ENCODE data around the gene CADPS.

Gene CADPS

DNA sequence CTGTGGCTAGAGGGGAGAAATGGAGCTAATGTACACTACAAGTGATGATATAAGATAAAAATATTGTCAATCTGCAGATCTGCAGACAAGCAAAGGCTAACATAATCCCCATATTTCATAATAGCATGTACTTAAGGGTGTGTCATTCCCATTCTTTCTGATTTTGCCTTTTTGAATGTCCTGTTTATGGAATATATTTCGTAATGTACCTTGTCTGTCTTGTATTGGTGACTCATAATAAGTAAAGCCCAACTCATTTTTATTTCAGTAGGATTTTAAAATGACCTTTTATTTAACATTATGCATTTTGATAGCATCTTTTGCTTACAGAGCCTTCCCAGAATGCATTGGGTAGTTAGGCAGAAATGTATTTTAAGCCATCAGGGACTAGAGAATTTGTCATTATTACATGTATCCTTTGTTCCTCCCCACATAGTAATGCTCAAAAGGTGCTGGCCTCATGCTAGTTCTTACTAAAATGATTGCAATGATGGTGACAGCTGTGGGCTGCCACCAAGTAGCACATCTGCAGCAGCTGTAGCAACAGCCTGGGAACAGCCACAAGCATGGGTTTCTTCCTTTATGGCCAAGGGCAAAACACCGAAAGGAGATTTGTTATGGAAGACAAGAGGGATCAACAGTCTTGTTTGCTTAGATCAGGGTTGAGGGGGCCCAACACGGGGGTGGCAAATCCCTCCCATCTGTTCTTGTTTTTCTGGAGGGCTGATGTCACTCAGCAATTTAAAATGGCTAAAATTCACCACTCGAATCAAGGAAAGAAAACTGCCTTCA lies 188.5 kb downstream of the CADPS start:
- TF ChIP-seq GATA2 (IDR thresholded peaks at IDR 0.05; ENCODE audit: low read depth, low read length) (no peak), GATA3 (IDR thresholded peaks at IDR 0.05; ENCODE audit: low read depth, low read length) (no peak)

DNA sequence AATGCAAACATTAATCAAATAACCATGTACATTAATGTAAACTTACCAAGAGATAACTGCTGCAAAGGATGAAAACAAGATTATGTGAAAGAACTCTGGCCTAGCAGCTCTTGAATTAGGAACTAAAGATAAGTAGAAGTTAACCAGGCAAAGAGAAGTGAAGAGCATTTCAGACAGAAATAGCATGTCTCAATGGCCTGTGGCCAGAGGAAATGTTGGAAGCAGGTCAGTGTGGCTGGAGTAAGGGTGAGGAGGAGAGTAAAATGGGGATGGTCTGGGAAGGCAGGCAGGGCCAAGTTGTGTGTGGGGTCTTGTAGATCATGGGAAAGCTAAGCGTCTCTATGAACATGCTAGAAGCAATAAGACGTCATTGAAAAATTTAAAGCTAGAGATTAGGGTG lies 192.4 kb downstream of the CADPS start:
- no peak for TF ChIP-seq GATA2 (IDR thresholded peaks at IDR 0.05; ENCODE audit: low read depth, low read length)
- no peak for TF ChIP-seq GATA3 (IDR thresholded peaks at IDR 0.05; ENCODE audit: low read depth, low read length)

DNA sequence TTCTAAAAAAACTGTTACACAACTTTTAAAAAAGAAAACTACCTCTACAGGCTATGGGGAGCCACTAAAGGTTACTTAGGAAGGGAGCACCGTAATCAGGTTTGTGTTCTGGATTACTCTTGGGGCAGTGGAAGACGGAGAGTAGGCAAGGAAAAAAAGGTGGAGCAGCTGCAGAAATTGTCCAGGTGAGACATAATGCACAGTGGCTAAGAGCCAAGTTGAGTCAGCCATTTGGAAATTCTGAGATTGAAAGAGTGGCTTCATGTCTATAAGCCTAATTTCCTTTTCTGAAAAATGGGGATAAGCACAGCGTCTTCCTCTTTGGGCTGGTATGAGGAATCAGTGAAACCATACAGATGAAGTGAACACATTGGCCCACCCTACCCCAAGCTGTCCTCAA lies 195.2 kb downstream of the CADPS start:
- TF ChIP-seq GATA2 (IDR thresholded peaks at IDR 0.05; ENCODE audit: low read depth, low read length) (no peak), GATA3 (IDR thresholded peaks at IDR 0.05; ENCODE audit: low read depth, low read length) (no peak)

DNA sequence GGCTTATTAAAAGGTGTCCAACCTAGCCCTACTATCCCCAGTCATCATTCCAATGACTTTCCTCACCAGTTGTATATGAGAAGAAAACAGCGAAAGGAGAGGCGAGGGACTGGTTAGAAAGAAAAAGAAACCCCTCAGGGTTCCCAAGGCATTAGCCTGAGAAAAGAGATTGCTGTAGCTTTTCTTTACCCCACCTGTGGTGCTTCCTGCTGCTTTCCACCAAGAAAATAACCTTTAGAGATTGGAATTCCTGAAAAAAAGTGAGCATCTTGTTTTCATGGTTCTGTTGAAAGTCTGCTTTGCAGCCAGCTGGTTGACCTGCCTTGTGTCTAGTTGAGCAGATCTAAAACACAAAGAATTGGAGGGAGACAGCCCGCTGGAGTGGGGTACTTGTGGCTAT lies 196.4 kb downstream of the CADPS start:
- TF ChIP-seq GATA3 (IDR thresholded peaks at IDR 0.05; ENCODE audit: low read depth, low read length) = no peak
- no peak for TF ChIP-seq GATA2 (IDR thresholded peaks at IDR 0.05; ENCODE audit: low read depth, low read length)

DNA sequence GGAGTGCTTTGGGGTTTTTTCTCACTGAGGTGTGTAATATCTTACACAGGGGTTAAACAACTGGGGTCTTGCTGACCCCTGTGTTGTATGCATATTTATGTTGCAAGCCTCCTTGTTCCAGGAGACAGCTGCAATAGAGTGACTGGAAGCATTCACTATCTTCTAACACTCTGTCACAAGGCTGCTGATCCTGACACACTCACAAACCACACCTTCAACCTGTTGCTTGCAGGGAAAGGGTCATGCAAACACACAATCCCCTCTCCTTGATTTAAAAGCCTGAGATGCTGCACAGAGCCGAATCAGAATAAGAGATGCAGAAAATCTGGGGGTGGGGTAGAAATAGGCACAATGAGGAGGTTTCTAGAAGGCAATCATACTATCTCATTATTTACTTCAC lies 197.3 kb downstream of the CADPS start:
- TF ChIP-seq GATA3 (IDR thresholded peaks at IDR 0.05; ENCODE audit: low read depth, low read length) (no peak), GATA2 (IDR thresholded peaks at IDR 0.05; ENCODE audit: low read depth, low read length) (no peak)

DNA sequence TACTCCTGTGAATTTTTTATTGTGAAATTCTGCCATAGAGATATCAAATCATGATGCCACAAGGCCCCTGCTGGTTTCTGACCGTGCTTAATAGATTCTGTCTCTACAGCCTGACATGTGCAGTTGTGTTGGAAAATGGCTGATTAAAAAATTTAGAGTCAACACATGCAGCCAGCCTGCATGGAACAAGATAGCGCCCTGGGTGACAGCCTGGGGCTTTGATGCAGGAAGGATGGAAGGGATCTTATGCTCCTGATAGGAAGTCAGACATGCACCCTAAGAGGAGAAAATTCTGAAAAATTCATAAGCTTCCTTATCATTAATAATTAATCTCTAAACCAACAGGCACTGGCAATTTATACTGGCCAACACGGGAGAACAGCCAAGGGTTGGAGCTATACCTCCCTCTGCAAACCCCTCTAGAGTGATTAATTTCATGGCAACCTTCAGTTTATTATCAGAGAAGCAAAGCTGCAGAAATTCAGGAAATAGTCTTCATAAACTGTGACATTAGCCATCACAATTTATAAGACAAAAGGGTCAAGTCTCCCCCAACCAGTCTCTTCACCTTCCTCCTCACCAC lies 198.4 kb downstream of the CADPS start:
- peak; percentile 36; the same call in 1 of the 2 replicates for TF ChIP-seq GATA2 (IDR thresholded peaks at IDR 0.05; ENCODE audit: low read depth, low read length)
- no peak for TF ChIP-seq GATA3 (IDR thresholded peaks at IDR 0.05; ENCODE audit: low read depth, low read length)

DNA sequence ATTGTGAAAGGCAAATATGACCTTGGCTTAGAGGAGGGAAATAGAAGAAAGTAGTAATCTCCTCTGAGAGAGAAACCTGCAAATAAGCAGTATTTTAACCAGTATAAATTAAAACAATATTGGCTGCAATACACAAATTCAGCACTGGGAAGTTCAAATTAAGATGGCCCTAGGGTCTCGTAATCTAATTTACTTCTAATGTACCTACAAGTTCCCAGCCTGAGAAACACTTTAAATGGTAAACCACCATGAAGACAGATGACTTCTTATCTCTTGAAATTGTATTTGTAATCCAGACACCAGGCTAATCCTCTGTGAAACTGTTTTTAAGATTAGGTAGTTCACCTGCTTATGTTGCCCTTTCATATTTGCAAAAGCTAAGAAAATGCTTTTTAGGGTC lies 199.7 kb downstream of the CADPS start:
- TF ChIP-seq GATA3 (IDR thresholded peaks at IDR 0.05; ENCODE audit: low read depth, low read length) (no peak), GATA2 (IDR thresholded peaks at IDR 0.05; ENCODE audit: low read depth, low read length) (no peak)

DNA sequence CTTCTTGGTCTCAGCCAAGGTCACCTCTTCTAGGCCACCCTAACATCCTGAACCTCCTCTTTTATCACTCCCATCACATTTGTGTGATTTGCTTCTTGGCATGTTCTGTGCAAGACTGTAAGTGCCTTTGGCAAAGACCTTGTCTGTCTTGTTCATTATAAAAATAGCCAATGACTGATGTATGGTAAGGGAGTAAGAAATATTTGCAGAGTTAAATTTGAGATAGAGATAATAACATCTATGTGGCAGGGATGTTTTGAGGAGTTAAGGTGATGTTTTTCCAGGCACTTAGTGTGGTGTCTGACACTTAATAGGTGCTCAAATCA lies 202.3 kb downstream of the CADPS start:
- TF ChIP-seq GATA3 (IDR thresholded peaks at IDR 0.05; ENCODE audit: low read depth, low read length) = no peak
- TF ChIP-seq GATA2 (IDR thresholded peaks at IDR 0.05; ENCODE audit: low read depth, low read length) = no peak

DNA sequence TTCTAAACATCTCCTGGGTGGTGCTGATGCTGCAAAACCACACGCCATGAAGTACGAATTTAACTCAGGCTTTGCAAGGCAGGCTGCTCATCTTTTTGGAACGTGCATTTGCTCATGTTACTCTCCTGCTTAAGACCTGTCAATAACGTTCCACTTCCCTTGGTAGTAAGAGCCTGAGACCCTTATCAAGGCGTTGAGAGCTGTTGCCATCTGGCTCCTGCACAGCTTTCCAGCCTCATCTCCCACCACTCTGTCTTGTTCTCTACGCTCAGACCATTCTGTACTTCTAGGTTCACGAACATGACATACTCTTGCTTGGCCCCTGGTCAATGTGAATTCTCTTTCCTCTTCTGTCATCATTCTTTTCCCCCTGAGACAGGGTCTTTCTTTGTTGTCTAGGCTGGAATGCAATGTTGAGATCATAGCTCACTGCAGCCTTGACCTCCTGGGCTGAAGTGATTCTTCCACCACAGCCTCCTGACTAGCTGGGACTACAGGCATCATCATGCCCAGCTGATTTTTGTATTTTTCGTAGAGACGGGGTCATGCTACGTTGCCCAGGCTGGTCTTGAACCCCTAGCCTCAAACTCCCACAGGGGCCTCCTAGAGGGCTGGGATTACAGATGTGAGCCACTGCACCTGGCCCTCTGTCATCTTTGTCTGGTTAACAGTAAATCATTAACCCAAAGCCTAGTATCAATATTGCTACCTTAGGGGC lies 202.8 kb downstream of the CADPS start:
- TF ChIP-seq GATA3 (IDR thresholded peaks at IDR 0.05; ENCODE audit: low read depth, low read length) (no peak), GATA2 (IDR thresholded peaks at IDR 0.05; ENCODE audit: low read depth, low read length) (no peak)

DNA sequence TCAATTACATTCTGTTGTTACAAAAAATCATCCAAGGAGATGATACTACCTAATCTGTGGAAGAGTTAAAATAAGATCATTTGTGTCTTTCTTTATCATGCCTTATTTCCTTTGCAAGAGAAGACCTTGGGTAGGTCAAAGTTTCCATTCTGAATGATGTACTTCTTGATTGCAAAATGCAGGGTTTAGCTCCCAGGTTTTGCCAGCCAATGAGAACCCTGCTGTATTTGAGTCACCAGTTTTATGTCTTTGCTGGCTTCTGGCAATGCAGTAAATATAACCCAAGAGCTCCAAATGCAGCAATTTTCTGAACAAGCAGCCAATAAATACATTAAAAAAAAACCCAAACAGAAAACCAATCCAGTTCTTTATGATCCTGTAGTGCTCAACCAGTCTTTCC lies 204.9 kb downstream of the CADPS start:
- TF ChIP-seq GATA2 (IDR thresholded peaks at IDR 0.05; ENCODE audit: low read depth, low read length) (no peak), GATA3 (IDR thresholded peaks at IDR 0.05; ENCODE audit: low read depth, low read length) (no peak)

DNA sequence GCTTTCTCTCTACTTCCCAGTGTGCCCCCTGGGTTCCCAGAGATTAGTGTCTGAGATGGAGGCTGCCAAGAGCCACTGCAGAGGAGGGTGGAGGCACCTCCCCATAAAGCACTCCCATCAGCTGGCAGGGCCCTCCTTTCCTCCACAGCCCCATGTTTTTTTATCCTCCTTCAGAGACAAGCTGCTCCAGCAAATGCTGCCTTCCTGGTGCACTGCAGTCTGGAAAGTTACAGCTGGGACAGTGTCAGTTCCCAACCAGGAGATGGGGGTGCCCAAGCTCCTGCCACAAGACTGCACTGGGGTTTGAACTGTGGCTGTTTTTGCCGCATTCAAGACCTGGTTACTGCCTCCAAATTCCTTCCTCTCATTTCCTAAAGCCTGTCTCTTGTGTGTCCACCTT lies 206.1 kb downstream of the CADPS start:
- TF ChIP-seq GATA3 (IDR thresholded peaks at IDR 0.05; ENCODE audit: low read depth, low read length) = no peak
- no peak for TF ChIP-seq GATA2 (IDR thresholded peaks at IDR 0.05; ENCODE audit: low read depth, low read length)

DNA sequence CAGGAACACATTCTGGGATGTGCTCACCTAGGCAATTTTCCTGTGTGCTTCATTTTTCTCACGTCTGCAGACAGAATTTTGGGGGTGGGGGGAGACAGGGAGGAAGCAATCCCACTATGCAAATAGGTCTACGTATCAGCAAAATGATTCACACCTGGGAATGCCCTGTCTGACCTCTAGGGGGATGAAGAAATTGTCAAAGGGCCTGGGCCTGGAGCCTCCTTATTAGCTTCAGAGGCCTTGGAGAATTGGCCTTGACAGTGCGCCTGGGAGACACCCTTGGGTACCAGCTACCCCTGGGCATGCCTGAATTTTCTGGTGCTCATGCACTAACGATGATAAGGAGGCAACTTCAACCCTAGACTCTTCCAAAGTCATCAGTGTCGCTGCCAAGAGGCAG lies 207.5 kb downstream of the CADPS start:
- no peak for TF ChIP-seq GATA3 (IDR thresholded peaks at IDR 0.05; ENCODE audit: low read depth, low read length)
- no peak for TF ChIP-seq GATA2 (IDR thresholded peaks at IDR 0.05; ENCODE audit: low read depth, low read length)

DNA sequence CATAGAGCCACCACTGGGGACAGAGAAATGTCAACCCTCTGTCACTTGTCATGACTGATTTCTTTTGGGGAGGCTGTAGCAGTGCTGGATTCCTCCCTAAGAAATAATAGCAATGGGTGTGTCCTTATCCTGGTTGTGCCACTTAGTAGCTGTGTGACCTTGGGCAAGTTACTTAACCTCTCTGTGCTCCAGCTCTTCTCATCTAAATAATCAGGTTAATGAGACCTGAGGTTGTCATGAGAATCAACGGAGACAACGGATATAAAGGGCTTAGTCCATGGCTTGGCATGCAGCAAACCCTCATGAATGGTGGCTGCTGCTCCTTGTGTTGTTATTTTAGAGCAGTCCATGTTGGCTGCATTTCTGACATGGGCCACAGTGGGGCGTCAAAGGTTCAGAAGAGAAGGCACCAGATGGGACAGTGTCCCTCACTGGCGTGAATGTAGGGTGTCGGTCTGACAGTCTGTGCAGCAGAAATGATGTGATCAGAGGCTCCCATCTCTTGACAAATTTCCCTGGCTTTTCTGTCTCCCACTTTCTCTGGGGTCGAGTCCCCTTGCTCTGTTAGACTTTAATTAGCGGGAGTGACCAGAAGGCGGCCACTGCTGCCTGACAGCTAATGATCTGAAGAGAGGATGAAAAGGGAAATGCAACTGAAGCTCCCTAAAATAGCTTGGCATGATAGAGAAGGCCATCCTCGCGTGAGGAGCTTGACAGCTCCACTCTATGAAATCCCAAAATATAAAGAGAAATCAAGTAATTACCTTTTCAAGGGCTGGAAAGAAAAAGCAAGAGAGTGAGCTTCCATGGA lies 209.4 kb downstream of the CADPS start:
- TF ChIP-seq GATA3 (IDR thresholded peaks at IDR 0.05; ENCODE audit: low read depth, low read length) (no peak), GATA2 (IDR thresholded peaks at IDR 0.05; ENCODE audit: low read depth, low read length) (no peak)

DNA sequence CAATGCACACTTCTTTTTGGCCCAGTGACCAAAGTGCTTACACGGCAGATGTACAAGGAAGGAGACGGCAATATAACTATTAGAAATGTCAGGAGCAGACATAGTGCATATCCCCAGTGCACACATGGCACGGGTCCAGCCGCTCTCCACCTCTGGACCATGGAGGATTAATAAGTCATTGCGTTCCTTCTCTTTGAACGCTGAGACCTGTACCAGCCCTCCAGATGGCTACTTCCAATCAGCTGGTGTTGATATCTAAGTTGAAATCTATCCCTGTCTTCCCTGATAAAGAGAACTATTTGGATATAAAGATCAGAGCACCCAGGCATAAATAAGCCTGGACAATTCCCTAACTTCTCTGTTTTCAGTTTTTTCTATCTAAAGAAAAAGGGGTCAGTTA lies 212.5 kb downstream of the CADPS start:
- peak; percentile 92 for TF ChIP-seq GATA2 (IDR thresholded peaks at IDR 0.05; ENCODE audit: low read depth, low read length)
- TF ChIP-seq GATA3 (IDR thresholded peaks at IDR 0.05; ENCODE audit: low read depth, low read length) = peak; percentile 78

All from SH-SY5Y (cell line).